Measurements from ENCODE around the gene PBRM1.

The PBRM1 gene

GRCh38 chr3:52606373-52607085 is 79.2 kb downstream of the PBRM1 start:
- Histone ChIP-seq H3K4me3 (no peak overlapping the region), H3K36me3 (ENCODE audit: insufficient read depth, low read length) (peaks cover 79% of the 10 kb centered on the region), H3K27ac (no peak overlapping the region), H3K9ac (ENCODE audit: insufficient read length) (no peak overlapping the region), H3K9me3 (ENCODE audit: low read depth, low read length) (no peaks in the 10 kb centered on the region)
- DNase-seq (ENCODE audit: low read depth, low spot score): no peak
- TF ChIP-seq EZH2 (IDR thresholded peaks at IDR 0.05) (no peak), POLR2AphosphoS5 (IDR thresholded peaks at IDR 0.05; ENCODE audit: borderline replicate concordance, low read depth, low read length) (no peak), FOXP2 (optimal IDR thresholded peaks at IDR 0.05; ENCODE audit: control extremely low read depth, extremely low read length, insufficient read depth) (no peak)

DNA sequence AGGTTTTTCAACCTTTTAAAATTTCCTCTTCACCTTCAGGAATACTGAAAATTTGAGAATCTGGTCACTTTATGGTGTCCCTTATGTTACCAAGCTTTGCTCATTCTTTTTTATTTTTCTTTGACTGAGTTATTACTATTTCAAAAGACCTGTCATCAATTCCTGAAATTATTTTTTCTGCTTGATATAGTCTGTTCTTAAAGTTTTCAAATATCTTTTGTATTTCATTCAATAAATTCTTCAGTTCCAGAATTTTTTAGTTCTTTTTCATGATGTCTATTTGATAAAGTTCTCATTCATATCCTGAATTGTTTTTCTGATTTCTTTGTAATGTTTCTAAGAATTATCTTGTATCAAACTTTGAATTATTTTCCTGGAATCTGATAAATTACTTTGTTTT is 85.5 kb downstream of the PBRM1 start:
- H3K9me3 ChIP-seq (ENCODE audit: low read depth, low read length): no peaks in the 10 kb centered on the region
- H3K9ac ChIP-seq (ENCODE audit: insufficient read length): no peak overlapping the region
- peaks cover 57% of the 10 kb centered on the region for H3K36me3 ChIP-seq (ENCODE audit: insufficient read depth, low read length)
- TF ChIP-seq FOXP2 (optimal IDR thresholded peaks at IDR 0.05; ENCODE audit: control extremely low read depth, extremely low read length, insufficient read depth) (no peak), POLR2AphosphoS5 (IDR thresholded peaks at IDR 0.05; ENCODE audit: borderline replicate concordance, low read depth, low read length) (no peak), EZH2 (IDR thresholded peaks at IDR 0.05) (no peak)
- no peak overlapping the region for H3K27ac ChIP-seq
- DNase-seq (ENCODE audit: low read depth, low spot score): no peak
- no peak overlapping the region for H3K4me3 ChIP-seq

DNA sequence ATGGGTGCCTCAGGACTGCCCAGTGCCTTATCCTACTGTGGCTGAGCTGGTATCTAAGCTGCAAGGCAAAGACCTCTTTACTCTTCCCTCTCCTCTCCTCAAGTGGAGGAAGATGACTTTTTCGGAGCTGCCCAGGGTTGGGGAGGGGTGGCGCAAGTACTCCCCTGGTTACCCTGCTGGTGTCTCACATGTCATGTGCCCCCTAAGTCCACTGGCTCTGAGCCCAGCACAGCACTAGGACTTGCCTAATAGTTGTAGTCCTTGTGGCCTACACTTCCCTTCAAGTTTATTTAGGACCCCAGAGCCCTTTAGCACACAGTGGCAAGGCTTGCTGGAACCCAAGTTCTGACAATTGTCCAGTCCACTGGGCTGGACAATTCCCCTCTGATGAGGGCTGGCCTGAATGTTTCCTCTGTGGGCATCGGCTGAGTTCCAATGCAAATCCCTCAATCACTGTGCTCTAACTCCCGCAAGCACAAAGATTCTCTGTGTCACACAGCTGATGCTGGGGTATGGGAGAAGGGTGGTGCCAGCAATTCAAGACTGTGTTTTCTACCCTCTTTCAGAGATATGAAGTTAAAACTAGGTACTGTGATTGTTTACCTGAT is 89.0 kb downstream of the PBRM1 start:
- H3K9me3 ChIP-seq (ENCODE audit: low read depth, low read length): no peaks in the 10 kb centered on the region
- TF ChIP-seq FOXP2 (optimal IDR thresholded peaks at IDR 0.05; ENCODE audit: control extremely low read depth, extremely low read length, insufficient read depth) (no peak), EZH2 (IDR thresholded peaks at IDR 0.05) (no peak), POLR2AphosphoS5 (IDR thresholded peaks at IDR 0.05; ENCODE audit: borderline replicate concordance, low read depth, low read length) (no peak)
- no peak for DNase-seq (ENCODE audit: low read depth, low spot score)
- H3K36me3 ChIP-seq (ENCODE audit: insufficient read depth, low read length): peaks cover 27% of the 10 kb centered on the region
- H3K9ac ChIP-seq (ENCODE audit: insufficient read length): no peak overlapping the region
- H3K27ac ChIP-seq: no peak overlapping the region
- no peak overlapping the region for H3K4me3 ChIP-seq

GRCh38 chr3:52593103-52593502 is 92.6 kb downstream of the PBRM1 start:
- Histone ChIP-seq H3K9me3 (ENCODE audit: low read depth, low read length) (no peaks in the 10 kb centered on the region), H3K9ac (ENCODE audit: insufficient read length) (no peak overlapping the region), H3K36me3 (ENCODE audit: insufficient read depth, low read length) (peaks cover 12% of the 10 kb centered on the region; the same call in 1 of the 2 replicates), H3K27ac (no peak overlapping the region), H3K4me3 (no peak overlapping the region)
- TF ChIP-seq POLR2AphosphoS5 (IDR thresholded peaks at IDR 0.05; ENCODE audit: borderline replicate concordance, low read depth, low read length): no peak
- no peak for DNase-seq (ENCODE audit: low read depth, low spot score)

GRCh38 chr3:52574056-52574965 is 111.4 kb downstream of the PBRM1 start:
- Histone ChIP-seq H3K27ac (no peak overlapping the region), H3K9me3 (ENCODE audit: low read depth, low read length) (no peaks in the 10 kb centered on the region), H3K36me3 (ENCODE audit: insufficient read depth, low read length) (peaks cover 34% of the 10 kb centered on the region; the same call in 1 of the 2 replicates), H3K4me3 (no peak overlapping the region), H3K9ac (ENCODE audit: insufficient read length) (no peak overlapping the region)
- no peak for DNase-seq (ENCODE audit: low read depth, low spot score)
- TF ChIP-seq POLR2AphosphoS5 (IDR thresholded peaks at IDR 0.05; ENCODE audit: borderline replicate concordance, low read depth, low read length): no peak
- TF ChIP-seq EZH2 (IDR thresholded peaks at IDR 0.05): no peak
- no peak for TF ChIP-seq FOXP2 (optimal IDR thresholded peaks at IDR 0.05; ENCODE audit: control extremely low read depth, extremely low read length, insufficient read depth)

- no peak overlapping the region for H3K27ac ChIP-seq
- H3K9ac ChIP-seq (ENCODE audit: insufficient read length): no peak overlapping the region
- H3K36me3 ChIP-seq (ENCODE audit: insufficient read depth, low read length): peaks cover 16% of the 10 kb centered on the region; the same call in 1 of the 2 replicates
- no peak for TF ChIP-seq EZH2 (IDR thresholded peaks at IDR 0.05)
- no peak overlapping the region for H3K4me3 ChIP-seq
- no peak for DNase-seq (ENCODE audit: low read depth, low spot score)
- no peaks in the 10 kb centered on the region for H3K9me3 ChIP-seq (ENCODE audit: low read depth, low read length)
Measured at GRCh38 chr3:52572221-52572620, 113.5 kb downstream of the PBRM1 start.

DNA sequence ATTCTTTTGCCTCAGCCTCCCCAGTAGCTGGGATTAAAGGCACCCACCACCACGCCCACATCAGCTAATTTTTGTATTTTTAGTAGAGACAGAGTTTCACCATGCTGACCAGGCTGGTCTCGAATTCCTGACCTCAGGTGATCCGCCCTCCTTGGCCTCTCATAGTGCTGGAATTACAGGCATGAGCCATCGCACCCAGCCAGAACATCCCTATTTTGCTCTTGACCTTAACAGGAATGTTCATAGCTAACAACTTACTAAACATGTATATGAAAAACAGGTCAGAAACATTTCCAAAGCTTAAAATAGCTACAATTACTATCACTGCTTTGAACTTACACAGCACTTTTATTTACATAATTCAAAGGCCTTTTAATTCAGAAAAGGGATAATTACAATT is 115.6 kb downstream of the PBRM1 start:
- Histone ChIP-seq H3K27ac (no peak overlapping the region), H3K4me3 (no peak overlapping the region), H3K9ac (ENCODE audit: insufficient read length) (no peak overlapping the region), H3K9me3 (ENCODE audit: low read depth, low read length) (no peaks in the 10 kb centered on the region), H3K36me3 (ENCODE audit: insufficient read depth, low read length) (peaks cover 6% of the 10 kb centered on the region; the same call in 1 of the 2 replicates)
- DNase-seq (ENCODE audit: low read depth, low spot score): no peak
- TF ChIP-seq FOXP2 (optimal IDR thresholded peaks at IDR 0.05; ENCODE audit: control extremely low read depth, extremely low read length, insufficient read depth) (no peak), EZH2 (IDR thresholded peaks at IDR 0.05) (no peak), POLR2AphosphoS5 (IDR thresholded peaks at IDR 0.05; ENCODE audit: borderline replicate concordance, low read depth, low read length) (no peak)

DNA sequence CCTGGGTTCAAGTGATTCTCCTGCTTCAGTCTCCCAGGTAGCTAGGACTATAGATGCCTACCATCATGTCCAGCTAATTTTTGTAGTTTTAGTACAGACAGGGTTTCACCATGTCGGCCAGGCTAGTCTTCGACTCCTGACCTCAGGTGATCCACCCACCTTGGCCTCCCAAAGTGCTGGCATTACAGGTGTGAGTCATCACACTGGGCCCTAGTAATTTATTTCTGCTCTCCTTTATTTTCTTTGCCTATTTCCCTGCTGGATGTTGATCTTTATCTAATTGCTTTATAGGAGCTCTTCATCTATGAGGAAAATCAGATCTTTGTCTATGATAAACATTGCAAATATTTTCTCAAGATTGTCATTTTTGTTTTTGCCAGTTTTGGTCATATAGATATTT is 117.6 kb downstream of the PBRM1 start:
- DNase-seq (ENCODE audit: low read depth, low spot score): no peak
- no peak for TF ChIP-seq EZH2 (IDR thresholded peaks at IDR 0.05)
- TF ChIP-seq POLR2AphosphoS5 (IDR thresholded peaks at IDR 0.05; ENCODE audit: borderline replicate concordance, low read depth, low read length): no peak
- no peak for TF ChIP-seq FOXP2 (optimal IDR thresholded peaks at IDR 0.05; ENCODE audit: control extremely low read depth, extremely low read length, insufficient read depth)

More for the DNA sequence above, 117.6 kb downstream of the PBRM1 start:
- Histone ChIP-seq H3K36me3 (ENCODE audit: insufficient read depth, low read length) (peaks cover 6% of the 10 kb centered on the region; the same call in 1 of the 2 replicates), H3K9me3 (ENCODE audit: low read depth, low read length) (no peaks in the 10 kb centered on the region), H3K9ac (ENCODE audit: insufficient read length) (no peak overlapping the region), H3K27ac (no peak overlapping the region), H3K4me3 (no peak overlapping the region)

Measured in SK-N-MC (cell line).